Upper lobe of left lung (tissue), 6 donors: Measurements from ENCODE around the gene TEDDM1. TPM values are rescaled to one million over a fixed set of nuclear protein-coding genes. Genes with fewer than 3 reads are reported as not detected.

ENCODE experiments used
- ATAC-seq, 2 donors: fragments of 200-7000 bp; cut with Tn5 transposase; one replicate each; pipeline ENCODE4 v1.9.1; 2022; ENCODE audit warnings: mild to moderate bottlenecking in 2 of 2, moderate library complexity in 2 of 2; ENCODE audit not compliant: low FRiP score in 2 of 2
- DNase-seq, 2 donors: peaks; one replicate each; pipeline ENCODE4 v3.0.0-alpha.2; 2019 to 2020
- H3K27ac ChIP-seq, 4 donors: fragments of 200-600 bp; sonication (generic); one replicate each; pipeline ENCODE4 v1.5.1; 2016 to 2019
- H3K27me3 ChIP-seq, 4 donors: fragments of 200-600 bp; sonication (generic); one replicate each; pipeline ENCODE4 v1.5.1; 2017 to 2019
- H3K36me3 ChIP-seq, 4 donors: fragments of 200-600 bp; sonication (generic); one replicate each; pipeline ENCODE4 v1.5.1; 2016 to 2019
- H3K4me1 ChIP-seq, 4 donors: fragments of 200-600 bp; sonication (generic); one replicate each; pipeline ENCODE4 v1.5.1; 2018 to 2019
- H3K4me3 ChIP-seq, 4 donors: fragments of 200-600 bp; sonication (generic); one replicate each; pipeline ENCODE4 v1.5.1; 2017 to 2019; ENCODE audit warnings: mild to moderate bottlenecking in 2 of 4, moderate library complexity in 1 of 4
- H3K9me3 ChIP-seq, 4 donors: fragments of 200-600 bp; sonication (generic); one replicate each; pipeline ENCODE4 v1.5.1; 2018 to 2019
- EP300 ChIP-seq, 4 donors: sonication (generic); formaldehyde crosslinking; IDR thresholded peaks; one replicate each; pipeline ENCODE4 v1.5.1; 2017; ENCODE audit warnings: antibody characterized with exemption in 4 of 4, control low read depth in 2 of 4
- POLR2A ChIP-seq, 4 donors: fragments of 450-650 bp; IDR thresholded peaks; one replicate each; pipeline ENCODE4 v1.5.1; 2016 to 2017; ENCODE audit warnings: antibody characterized with exemption in 4 of 4, mild to moderate bottlenecking in 2 of 4
- POLR2AphosphoS5 ChIP-seq, 2 donors: sonication (generic); formaldehyde crosslinking; IDR thresholded peaks; one replicate each; pipeline ENCODE4 v1.5.1; 2017; ENCODE audit warnings: antibody characterized with exemption in 2 of 2
- WGBS, 2 donors: methylation state at CpG; one replicate each; pipeline ENCODE4 v1.1.5; 2017 to 2018; 5-methylcytosine and 5-hydroxymethylcytosine counted together
- total RNA-seq, 6 donors: library from RNA; depleted of rRNA in 4 of 6; stranded (reverse); fragments of >200 nt in 4 of 6; gene quantifications; one replicate each; pipeline versions ENCODE4 v1.1.0 to v1.2.1, GENCODE V29; 2016 to 2021
- TF ChIP-seq, protein P1 (sequence below), 6 experiments: fragments of 450-650 bp in 4 of 6; fragments of 200-600 bp in 2 of 6; sonication (generic) in 2 of 6; IDR thresholded peaks; one replicate each; pipeline ENCODE4 v1.5.1; 2016 to 2019; ENCODE audit warnings: antibody characterized with exemption in 6 of 6
- donor health status: DM: no; HTN: no; CAD: no; lungs with moderate emphysema.
- donor health status: DM: no; HTN: yes; CAD: no; lungs with severe emphysema.

TEDDM1 gene
- total RNA-seq, 6 donors from 2014 or later: not detected

DNA sequence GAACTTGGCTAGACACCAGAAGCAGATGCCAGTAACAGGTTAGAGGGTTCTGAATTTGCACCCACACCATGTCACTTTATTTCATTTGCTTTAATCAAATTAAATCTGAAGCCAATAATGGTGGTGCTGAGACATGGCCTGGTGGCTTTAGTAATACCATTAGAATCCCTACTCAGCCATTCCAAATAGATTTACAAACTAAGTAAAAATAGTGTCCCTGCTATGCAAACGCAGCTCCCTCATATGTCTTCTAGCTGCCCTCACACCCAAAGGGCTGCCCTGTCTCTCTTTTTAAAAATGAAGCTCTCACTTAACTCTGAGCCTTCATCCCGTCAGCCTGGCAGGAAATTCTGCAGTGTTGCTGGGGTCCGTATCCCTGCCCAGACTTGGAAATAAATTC is 29.9 kb downstream of the TEDDM1 start:
- H3K36me3 ChIP-seq: no peaks in the 10 kb centered on the region
- ATAC-seq (no peak), DNase-seq (no peak)
- 60 to 67% methylated on average over 3 of the region's 3 CpGs for WGBS, 2 donors
- TF ChIP-seq EP300 (IDR thresholded peaks at IDR 0.05) (no peak), POLR2AphosphoS5 (IDR thresholded peaks at IDR 0.05) (no peak), POLR2A (IDR thresholded peaks at IDR 0.05) (no peak)
- TF ChIP-seq, protein P1, sequence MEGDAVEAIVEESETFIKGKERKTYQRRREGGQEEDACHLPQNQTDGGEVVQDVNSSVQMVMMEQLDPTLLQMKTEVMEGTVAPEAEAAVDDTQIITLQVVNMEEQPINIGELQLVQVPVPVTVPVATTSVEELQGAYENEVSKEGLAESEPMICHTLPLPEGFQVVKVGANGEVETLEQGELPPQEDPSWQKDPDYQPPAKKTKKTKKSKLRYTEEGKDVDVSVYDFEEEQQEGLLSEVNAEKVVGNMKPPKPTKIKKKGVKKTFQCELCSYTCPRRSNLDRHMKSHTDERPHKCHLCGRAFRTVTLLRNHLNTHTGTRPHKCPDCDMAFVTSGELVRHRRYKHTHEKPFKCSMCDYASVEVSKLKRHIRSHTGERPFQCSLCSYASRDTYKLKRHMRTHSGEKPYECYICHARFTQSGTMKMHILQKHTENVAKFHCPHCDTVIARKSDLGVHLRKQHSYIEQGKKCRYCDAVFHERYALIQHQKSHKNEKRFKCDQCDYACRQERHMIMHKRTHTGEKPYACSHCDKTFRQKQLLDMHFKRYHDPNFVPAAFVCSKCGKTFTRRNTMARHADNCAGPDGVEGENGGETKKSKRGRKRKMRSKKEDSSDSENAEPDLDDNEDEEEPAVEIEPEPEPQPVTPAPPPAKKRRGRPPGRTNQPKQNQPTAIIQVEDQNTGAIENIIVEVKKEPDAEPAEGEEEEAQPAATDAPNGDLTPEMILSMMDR (IDR thresholded peaks at IDR 0.05): no peak
- H3K4me1 ChIP-seq: peaks cover 0 to 5% (median 0%) of the 10 kb centered on the region in 4 donors
- no peak overlapping the region for H3K4me3 ChIP-seq
- no peak overlapping the region for H3K27ac ChIP-seq
- H3K27me3 ChIP-seq: no peaks in the 10 kb centered on the region
- no peaks in the 10 kb centered on the region for H3K9me3 ChIP-seq

DNA sequence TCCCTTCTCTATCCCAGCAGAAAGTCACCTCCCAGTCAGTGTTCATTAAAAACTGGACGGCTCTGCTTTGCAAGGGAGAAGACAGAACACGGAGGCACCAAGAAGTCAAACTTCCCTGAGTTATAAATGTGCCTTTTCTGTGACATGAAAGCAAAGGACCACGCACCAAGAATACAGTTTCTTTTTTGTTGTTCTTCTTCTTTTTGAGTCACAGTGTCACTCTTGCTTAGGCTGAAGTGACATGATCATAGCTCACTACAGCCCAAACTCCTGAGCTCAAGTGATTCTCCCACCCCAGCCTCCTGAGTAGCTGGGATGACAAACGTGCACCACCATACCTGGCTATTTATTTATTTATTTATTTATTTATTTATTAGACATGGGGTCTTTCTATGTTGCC is 31.6 kb downstream of the TEDDM1 start:
- ATAC-seq (no peak), DNase-seq (no peak)
- Histone ChIP-seq H3K4me1 (peaks cover 0 to 5% (median 0%) of the 10 kb centered on the region in 4 donors), H3K27me3 (no peaks in the 10 kb centered on the region), H3K4me3 (no peak overlapping the region), H3K36me3 (no peaks in the 10 kb centered on the region), H3K9me3 (no peaks in the 10 kb centered on the region), H3K27ac (no peak overlapping the region)
- WGBS, 2 donors: 58 to 70% methylated on average over 4 of the region's 4 CpGs
- TF ChIP-seq POLR2A (IDR thresholded peaks at IDR 0.05) (no peak), POLR2AphosphoS5 (IDR thresholded peaks at IDR 0.05) (no peak), EP300 (IDR thresholded peaks at IDR 0.05) (no peak)
- TF ChIP-seq, protein P1 (IDR thresholded peaks at IDR 0.05): no peak

DNA sequence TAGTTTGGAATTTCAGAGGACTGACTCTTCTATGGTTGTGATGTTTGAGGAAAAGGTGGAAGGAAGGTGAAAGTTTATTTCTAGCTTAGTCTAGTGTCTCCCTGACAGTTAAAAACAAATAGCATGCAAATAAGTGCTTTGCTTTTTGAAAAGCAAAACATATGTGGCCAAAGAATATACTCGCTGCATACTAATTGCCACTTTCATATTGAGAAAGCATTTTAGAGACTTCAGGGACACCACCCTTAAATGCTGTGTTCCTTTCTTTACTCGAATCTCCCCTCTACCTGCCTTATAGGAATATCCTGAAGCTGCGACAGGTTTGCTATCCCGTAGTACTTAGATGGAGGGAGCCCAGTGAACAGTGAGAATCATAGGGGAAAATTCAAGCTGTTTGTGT is 32.1 kb downstream of the TEDDM1 start:
- Histone ChIP-seq H3K36me3 (no peaks in the 10 kb centered on the region), H3K4me3 (no peak overlapping the region), H3K27ac (no peak overlapping the region), H3K27me3 (no peaks in the 10 kb centered on the region), H3K9me3 (no peaks in the 10 kb centered on the region), H3K4me1 (peaks cover 0 to 5% (median 0%) of the 10 kb centered on the region in 4 donors)
- DNase-seq: no peak
- TF ChIP-seq POLR2AphosphoS5 (IDR thresholded peaks at IDR 0.05) (no peak), POLR2A (IDR thresholded peaks at IDR 0.05) (no peak), EP300 (IDR thresholded peaks at IDR 0.05) (no peak)
- TF ChIP-seq, protein P1 (IDR thresholded peaks at IDR 0.05): no peak
- 51 to 52% methylated on average over 4 of the region's 4 CpGs for WGBS, 2 donors
- no peak for ATAC-seq

DNA sequence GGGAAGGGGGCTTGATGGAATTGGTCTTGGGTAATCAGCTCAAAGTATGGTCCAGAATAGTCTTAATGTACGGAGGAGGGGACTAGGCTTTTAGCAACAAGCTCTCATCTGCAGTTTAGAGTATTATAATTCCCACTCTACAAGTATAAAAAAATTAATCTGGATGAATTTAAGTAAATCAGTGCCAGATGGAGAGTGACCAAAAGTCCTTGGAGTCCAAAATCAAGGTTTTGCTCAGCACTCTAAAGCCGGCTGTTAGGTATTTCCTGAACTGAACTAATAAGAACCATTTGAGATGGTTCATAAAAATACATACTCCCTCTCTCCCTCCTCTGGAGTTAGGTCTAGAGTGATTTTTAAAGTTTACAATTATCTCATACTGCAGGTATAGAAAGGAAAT is 32.5 kb downstream of the TEDDM1 start:
- TF ChIP-seq, protein P1 (IDR thresholded peaks at IDR 0.05): no peak
- WGBS, 2 donors: 62 to 75% methylated on average over 2 of the region's 2 CpGs

DNA sequence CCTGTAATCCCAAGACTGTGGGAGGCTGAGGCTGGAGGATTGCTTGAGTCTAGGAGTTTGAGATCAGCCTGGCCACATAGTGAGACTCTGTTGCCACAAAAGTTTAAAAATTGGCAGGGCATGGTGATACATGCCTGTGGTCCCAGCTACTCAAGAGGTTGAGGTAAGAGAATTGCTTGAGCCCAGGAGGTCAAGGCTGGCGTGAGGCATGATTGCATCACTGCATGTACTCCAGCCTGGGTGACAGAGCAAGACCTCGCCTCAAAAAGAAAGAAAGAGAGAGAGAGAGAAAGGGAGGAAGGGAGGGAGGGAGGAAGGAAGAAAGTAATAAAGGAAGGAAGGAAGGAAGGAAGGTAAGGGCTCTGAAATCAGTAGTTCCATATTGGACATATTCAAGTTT is 33.9 kb downstream of the TEDDM1 start:
- Histone ChIP-seq H3K4me1 (peaks cover 0 to 5% (median 0%) of the 10 kb centered on the region in 4 donors), H3K27me3 (no peaks in the 10 kb centered on the region), H3K9me3 (no peaks in the 10 kb centered on the region), H3K27ac (no peak overlapping the region), H3K4me3 (no peak overlapping the region), H3K36me3 (no peaks in the 10 kb centered on the region)
- TF ChIP-seq POLR2AphosphoS5 (IDR thresholded peaks at IDR 0.05): no peak
- no peak for TF ChIP-seq EP300 (IDR thresholded peaks at IDR 0.05)
- no peak for TF ChIP-seq POLR2A (IDR thresholded peaks at IDR 0.05)
- TF ChIP-seq, protein P1 (IDR thresholded peaks at IDR 0.05): no peak
- no peak for ATAC-seq
- no peak for DNase-seq
- 61 to 81% methylated on average over 2 of the region's 2 CpGs for WGBS, 2 donors

More for the DNA sequence above, 32.5 kb downstream of the TEDDM1 start:
- H3K4me1 ChIP-seq: peaks cover 0 to 5% (median 0%) of the 10 kb centered on the region in 4 donors
- no peaks in the 10 kb centered on the region for H3K27me3 ChIP-seq
- H3K4me3 ChIP-seq: no peak overlapping the region
- H3K27ac ChIP-seq: no peak overlapping the region
- DNase-seq (no peak), ATAC-seq (no peak)
- no peaks in the 10 kb centered on the region for H3K9me3 ChIP-seq
- no peaks in the 10 kb centered on the region for H3K36me3 ChIP-seq
